A549 treated with GW870086 at 1 μM for 4 hours (cell line): ENCODE measurements around the gene LRIT1. TPM values are rescaled to one million over a fixed set of nuclear protein-coding genes. Genes with fewer than 3 reads are reported as not detected.

ENCODE experiments used
- total RNA-seq: library from RNA; stranded (reverse); fragments of 200-300 nt; extraction: Qiagen RNA extraction; gene quantifications from 5 replicates; pipeline ENCODE4 v1.2.3, GENCODE V29; 2022; ENCODE audit warnings: low read depth

LRIT1 gene, protein sequence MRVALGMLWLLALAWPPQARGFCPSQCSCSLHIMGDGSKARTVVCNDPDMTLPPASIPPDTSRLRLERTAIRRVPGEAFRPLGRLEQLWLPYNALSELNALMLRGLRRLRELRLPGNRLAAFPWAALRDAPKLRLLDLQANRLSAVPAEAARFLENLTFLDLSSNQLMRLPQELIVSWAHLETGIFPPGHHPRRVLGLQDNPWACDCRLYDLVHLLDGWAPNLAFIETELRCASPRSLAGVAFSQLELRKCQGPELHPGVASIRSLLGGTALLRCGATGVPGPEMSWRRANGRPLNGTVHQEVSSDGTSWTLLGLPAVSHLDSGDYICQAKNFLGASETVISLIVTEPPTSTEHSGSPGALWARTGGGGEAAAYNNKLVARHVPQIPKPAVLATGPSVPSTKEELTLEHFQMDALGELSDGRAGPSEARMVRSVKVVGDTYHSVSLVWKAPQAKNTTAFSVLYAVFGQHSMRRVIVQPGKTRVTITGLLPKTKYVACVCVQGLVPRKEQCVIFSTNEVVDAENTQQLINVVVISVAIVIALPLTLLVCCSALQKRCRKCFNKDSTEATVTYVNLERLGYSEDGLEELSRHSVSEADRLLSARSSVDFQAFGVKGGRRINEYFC
- total RNA-seq: not detected in 5 replicates

DNA sequence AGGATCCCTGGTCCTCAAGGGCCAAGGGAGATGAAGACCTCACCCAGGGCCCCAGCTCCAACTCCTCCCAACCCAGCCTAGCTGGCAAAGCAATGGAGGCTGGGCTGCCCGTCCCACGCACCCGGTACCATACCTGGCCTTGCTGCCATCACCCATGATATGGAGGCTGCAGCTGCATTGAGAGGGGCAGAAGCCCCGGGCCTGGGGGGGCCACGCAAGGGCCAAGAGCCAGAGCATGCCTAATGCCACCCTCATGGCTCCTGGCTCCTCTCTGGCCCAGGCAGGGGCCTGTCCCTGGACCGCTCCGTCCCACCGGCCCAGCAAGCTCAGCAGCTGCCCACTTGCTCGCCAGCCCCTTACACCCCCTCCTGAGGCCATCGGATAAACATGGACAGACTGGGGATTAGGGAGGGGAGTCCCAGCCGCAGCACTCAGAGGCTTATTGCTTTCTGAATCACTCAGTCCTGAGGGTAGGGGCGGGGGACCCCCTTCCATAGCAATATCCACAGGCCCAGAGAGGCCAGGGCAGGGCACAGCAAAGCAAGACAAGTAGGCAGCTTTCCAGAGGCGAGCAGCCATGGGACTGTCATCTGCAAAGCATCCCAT lies at the start of gene LRIT1:
TSS of gene LRIT1 (minus strand) at position 362 of the 606 bp plus-strand sequence. CDS start at position 255, 107 bp downstream.

DNA sequence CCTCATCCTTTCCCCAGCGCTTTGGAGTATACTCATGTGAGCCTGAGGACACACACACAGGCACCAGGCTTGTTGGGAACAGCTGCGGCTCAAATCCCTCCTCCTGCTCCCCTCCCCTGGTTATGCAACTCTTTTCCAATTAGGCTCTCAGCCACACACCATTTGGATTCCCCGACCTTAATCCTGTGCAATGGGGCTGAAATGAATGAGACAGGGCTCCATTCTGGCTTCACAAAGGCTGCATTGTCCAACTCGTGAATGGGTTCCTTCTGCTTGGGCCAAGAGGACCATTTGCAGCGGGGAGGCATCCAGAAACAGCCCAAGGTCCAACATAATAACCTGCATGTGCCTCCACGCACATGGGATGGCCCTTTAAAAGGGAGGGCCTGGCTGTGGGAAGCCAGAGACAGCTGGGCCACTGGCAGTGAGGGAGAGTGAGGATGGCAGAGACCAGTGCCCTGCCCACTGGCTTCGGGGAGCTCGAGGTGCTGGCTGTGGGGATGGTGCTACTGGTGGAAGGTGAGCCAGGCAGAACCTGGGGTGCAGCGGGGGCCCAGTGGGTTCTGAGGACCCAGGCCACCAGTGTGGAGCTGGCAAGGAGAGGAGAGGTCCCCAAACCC lies 3.4 kb upstream of the LRIT1 start, which contains the start of gene RGR:
TSS of gene RGR (plus strand) at position 403 of the 620 bp plus-strand sequence. CDS start at position 441, 38 bp downstream.

DNA sequence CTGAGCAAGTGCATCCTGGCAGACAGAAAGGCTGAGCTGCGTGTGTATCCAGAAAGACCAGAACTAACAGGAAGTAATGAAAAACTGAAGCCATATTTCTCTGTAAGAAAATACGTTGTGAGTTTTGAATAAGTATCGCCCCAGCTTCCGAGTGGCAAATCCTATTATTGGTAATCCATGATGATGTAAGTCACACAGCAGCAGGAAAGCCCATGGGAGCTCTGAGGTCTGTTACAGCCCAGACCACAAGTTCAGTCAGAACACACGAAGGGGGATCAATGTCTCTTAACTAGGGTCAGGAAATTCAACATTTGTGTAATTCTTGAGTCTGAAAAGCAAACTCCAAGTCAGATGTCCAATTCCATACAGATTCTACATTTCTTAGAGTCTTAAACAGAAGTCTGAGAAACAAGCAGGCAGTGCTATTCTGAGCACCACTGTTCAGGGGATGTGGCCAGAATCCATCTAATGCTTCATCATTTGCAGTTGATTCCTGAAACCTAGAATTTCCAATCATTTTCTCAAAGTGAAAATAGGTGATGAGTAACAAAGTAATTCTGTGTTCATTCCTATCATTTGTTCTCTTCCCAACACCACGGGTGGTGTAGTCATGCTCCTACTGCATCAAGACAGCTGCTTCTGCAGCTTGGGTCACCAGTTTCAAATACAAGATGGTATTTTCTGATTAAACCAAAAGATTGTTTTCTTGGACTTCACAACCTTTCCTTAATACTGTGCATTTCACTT lies 15.7 kb downstream of the LRIT1 start, which contains the start of gene LRIT2:
TSS of gene LRIT2 (minus strand) at position 118 of the 747 bp plus-strand sequence. CDS start at position 94, 24 bp downstream.

DNA sequence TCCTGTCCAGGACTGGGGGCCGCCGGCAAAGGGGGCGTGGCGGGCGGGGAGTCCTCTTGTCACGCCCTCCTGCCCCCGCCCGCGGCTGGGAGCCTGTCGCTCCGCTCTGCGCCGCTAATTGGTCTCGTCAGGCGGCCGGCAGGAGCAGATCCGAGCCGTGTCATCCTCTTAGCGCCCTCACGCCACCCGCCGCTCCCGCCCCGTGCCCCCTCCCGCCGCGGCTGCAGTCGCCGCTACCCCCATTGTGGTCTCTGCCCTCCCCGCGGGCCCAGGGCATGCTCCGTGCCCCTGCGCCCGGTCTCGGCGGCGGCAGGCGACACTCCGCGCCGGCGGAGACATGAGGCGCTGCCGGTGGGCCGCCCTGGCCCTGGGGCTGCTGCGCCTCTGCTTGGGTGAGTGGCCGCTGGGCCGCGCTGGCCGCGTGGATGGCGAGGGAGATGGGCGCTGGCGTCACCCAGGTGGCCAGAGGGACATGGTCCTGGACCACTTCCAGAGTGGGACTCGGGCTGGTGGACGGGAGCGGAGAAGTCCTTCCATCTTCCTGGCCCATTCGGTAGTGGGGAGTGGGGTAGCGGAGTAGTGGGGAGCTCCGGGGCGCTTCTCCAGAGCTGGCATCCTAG lies 46.8 kb downstream of the LRIT1 start, which contains the start of gene CDHR1:
TSS of gene CDHR1 (plus strand) at position 114 of the 620 bp plus-strand sequence. CDS start at position 338, 224 bp downstream.

Other genes with a start within 250 kb of the LRIT1 start
- 201 to 214 TPM (median 204 TPM) in 5 replicates for gene GHITM, start 102.0 kb downstream of the LRIT1 start, total RNA-seq
- not detected in 5 replicates for gene GPR15LG, start 67.7 kb downstream of the LRIT1 start, total RNA-seq
- gene CDHR1, start 47.0 kb downstream of the LRIT1 start, total RNA-seq: 0.06 to 0.26 TPM (median 0.15 TPM) in 5 replicates
- not detected in 5 replicates for gene LRIT2, start 16.0 kb downstream of the LRIT1 start, total RNA-seq
- not detected in 5 replicates for gene RGR, start 3.5 kb upstream of the LRIT1 start, total RNA-seq
- gene CCSER2, start 87.0 kb upstream of the LRIT1 start, total RNA-seq: 9.9 to 12.6 TPM (median 11.5 TPM) in 5 replicates